A549 (cell line): ENCODE results near the gene NCF2.

Experiments
- CTCF ChIP-seq: fragments of >200 bp; sonication (Bioruptor Twin); formaldehyde crosslinking; IDR thresholded peaks from 3 replicates; pipeline ENCODE4 v1.5.1; 2016
- ELK1 ChIP-seq: fragments of 150-350 bp; IDR thresholded peaks from 2 replicates; pipeline ENCODE4 v1.6.1; 2014; ENCODE audit warnings: low read depth, mild to moderate bottlenecking, low read length
- GATA3 ChIP-seq: IDR thresholded peaks from 2 replicates; pipeline ENCODE4 v1.6.1; 2012; ENCODE audit warnings: borderline replicate concordance
- HEYL ChIP-seq: fragments of 250-450 bp; sonication (Bioruptor Pico); IDR thresholded peaks from 2 replicates; pipeline ENCODE4 v1.8.0; 2021; ENCODE audit warnings: mild to moderate bottlenecking, moderate library complexity
- MAZ ChIP-seq: fragments of 150-350 bp; IDR thresholded peaks from 2 replicates; pipeline ENCODE4 v1.6.1; 2014; ENCODE audit warnings: antibody characterized with exemption, low read depth, low read length, borderline replicate concordance
- MYC ChIP-seq: IDR thresholded peaks from 2 replicates; pipeline ENCODE4 v1.6.1; 2012; ENCODE audit warnings: mild to moderate bottlenecking, inconsistent platforms, low read length, improper control_type of control experiment, borderline replicate concordance
- PBX3 ChIP-seq: IDR thresholded peaks from 2 replicates; pipeline ENCODE4 v1.6.1; 2012
- RAD21 ChIP-seq, 2 experiments: fragments of >200 bp in 1 of 2; sonication (Bioruptor Twin) in 1 of 2; formaldehyde crosslinking in 1 of 2; IDR thresholded peaks in 1 of 2; conservative IDR thresholded peaks in 1 of 2; 2 replicates in 1 of 2; 3 replicates in 1 of 2; pipeline ENCODE4 v1.6.1; 2012 to 2018; ENCODE audit warnings: inconsistent platforms in 1 of 2
- REST ChIP-seq: fragments of 200-600 bp; sonication (generic); IDR thresholded peaks from 2 replicates; pipeline ENCODE4 v1.6.1; 2016; ENCODE audit warnings: antibody characterized with exemption, mild to moderate bottlenecking, moderate library complexity
- TP53 ChIP-seq: fragments of 250-450 bp; sonication (Bioruptor Pico); IDR thresholded peaks from 2 replicates; pipeline ENCODE4 v1.5.0; 2021; ENCODE audit warnings: mild to moderate bottlenecking, moderate library complexity
- USF2 ChIP-seq: fragments of 450-650 bp; IDR thresholded peaks from 2 replicates; pipeline ENCODE4 v1.6.1; 2014; ENCODE audit warnings: antibody characterized with exemption

- TF ChIP-seq RAD21 (conservative IDR thresholded peaks at IDR 0.05 in 1 of 2, IDR thresholded peaks at IDR 0.05 in 1 of 2) (peak; percentile 76 to 77), HEYL (CRISPR knock-in tag) (no peak), TP53 (no peak), CTCF (peak; percentile 71), MYC (no peak), GATA3 (no peak), USF2 (no peak), ELK1 (no peak), PBX3 (no peak), MAZ (no peak), REST (no peak)
Measured at GRCh38 chr1:183622884-183623785, 32.9 kb upstream of the NCF2 start.
